MM.1S (cell line): Measurements from ENCODE around the gene SLC2A4RG.

ENCODE experiments used
- EZH2 ChIP-seq: fragments of 300-600 bp; sonication (generic); optimal IDR thresholded peaks from 2 replicates; pipeline ENCODE3; 2017; ENCODE audit warnings: low read depth, mild to moderate bottlenecking, antibody characterized with exemption, low read length, mixed read lengths
- TF ChIP-seq, protein P1 (sequence below): fragments of 300-600 bp; sonication (generic); IDR thresholded peaks from 2 replicates; pipeline ENCODE4 v1.5.1; 2016; ENCODE audit warnings: antibody characterized with exemption, low read length, mixed read lengths

DNA sequence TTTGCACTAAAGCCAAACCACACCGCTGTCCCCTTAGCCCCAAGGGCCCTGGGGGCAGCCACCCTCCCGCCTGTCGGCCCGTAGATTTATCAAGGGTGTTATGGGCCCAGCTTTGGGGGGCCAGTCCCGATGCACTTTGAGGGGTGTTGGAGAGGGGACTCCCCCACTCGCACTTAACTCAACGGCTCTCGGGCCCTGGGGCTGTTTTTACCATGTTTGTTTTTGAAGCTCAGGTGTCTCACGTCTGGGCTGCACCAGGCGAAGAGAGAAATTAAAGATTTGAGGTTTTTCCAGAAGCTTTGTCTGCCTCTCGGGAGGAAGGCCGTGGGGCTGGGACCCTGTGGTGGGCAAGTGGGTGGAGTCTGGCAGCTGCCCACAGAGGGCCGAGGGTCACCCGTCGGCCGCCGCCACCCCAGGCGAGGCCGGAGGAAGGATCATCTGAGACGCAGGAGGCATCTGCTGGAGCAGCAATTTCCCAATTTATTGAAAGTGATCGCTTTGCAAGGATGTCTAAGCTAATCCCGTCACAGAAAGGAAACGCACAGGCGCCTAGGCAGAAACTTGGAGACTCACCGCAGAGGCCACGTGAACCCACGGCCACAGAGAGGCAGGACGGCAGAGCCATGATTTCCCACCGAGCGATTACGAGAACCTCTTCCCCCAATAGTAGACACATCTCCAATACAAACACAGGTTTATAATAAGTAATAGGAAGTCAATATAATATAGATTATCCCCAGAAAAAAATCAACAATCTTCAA is 3.8 kb downstream of the SLC2A4RG start:
- TF ChIP-seq, protein P1, sequence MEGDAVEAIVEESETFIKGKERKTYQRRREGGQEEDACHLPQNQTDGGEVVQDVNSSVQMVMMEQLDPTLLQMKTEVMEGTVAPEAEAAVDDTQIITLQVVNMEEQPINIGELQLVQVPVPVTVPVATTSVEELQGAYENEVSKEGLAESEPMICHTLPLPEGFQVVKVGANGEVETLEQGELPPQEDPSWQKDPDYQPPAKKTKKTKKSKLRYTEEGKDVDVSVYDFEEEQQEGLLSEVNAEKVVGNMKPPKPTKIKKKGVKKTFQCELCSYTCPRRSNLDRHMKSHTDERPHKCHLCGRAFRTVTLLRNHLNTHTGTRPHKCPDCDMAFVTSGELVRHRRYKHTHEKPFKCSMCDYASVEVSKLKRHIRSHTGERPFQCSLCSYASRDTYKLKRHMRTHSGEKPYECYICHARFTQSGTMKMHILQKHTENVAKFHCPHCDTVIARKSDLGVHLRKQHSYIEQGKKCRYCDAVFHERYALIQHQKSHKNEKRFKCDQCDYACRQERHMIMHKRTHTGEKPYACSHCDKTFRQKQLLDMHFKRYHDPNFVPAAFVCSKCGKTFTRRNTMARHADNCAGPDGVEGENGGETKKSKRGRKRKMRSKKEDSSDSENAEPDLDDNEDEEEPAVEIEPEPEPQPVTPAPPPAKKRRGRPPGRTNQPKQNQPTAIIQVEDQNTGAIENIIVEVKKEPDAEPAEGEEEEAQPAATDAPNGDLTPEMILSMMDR, result no peak
- TF ChIP-seq EZH2, result no peak
